Right cardiac atrium (tissue), 5 donors: Measurements from ENCODE around the gene TAF6. TPM values are rescaled to one million over a fixed set of nuclear protein-coding genes. Genes with fewer than 3 reads are reported as not detected.

Experiments used
- ATAC-seq, 2 donors: fragments of 200-7000 bp; cut with Tn5 transposase; one replicate each; pipeline versions ENCODE4 v1.8.0 to v1.9.1; 2020; ENCODE audit warnings: moderate library complexity in 2 of 2, mild to moderate bottlenecking in 1 of 2
- DNase-seq, 3 donors: peaks; one replicate each; pipeline ENCODE4 v3.0.0-alpha.2; 2020
- H3K27ac ChIP-seq: one replicate; pipeline ENCODE4 v1.5.1; 2013; ENCODE audit warnings: mild to moderate bottlenecking, low read length, control low read depth, moderate library complexity
- H3K27me3 ChIP-seq: one replicate; pipeline ENCODE4 v1.6.1; 2013; ENCODE audit not compliant: control insufficient read depth, insufficient read depth
- H3K4me1 ChIP-seq: one replicate; pipeline ENCODE4 v1.6.1; 2013; ENCODE audit warnings: low read length; ENCODE audit not compliant: control insufficient read depth, insufficient read depth
- H3K4me3 ChIP-seq: one replicate; pipeline ENCODE4 v1.5.1; 2013; ENCODE audit warnings: low read length, control low read depth
- H3K9me3 ChIP-seq: one replicate; pipeline ENCODE4 v1.6.1; 2013; ENCODE audit warnings: low read length; ENCODE audit not compliant: control insufficient read depth
- WGBS: extraction: QIAGEN DNeasy Blood & Tissue Kit; methylation state at CpG from one replicate; pipeline ENCODE4 v1.1.7; 2013; 5-methylcytosine and 5-hydroxymethylcytosine counted together
- intact Hi-C, 4 donors: fragments of 100-400 bp; cut with DNase I; formaldehyde crosslinking; loops; one replicate each; pipeline versions ENCODE4 v1.11.0 to v1.14.0; 2022 to 2023
- microRNA-seq, 2 donors: library from miRNA; unstranded; fragments of <30 nt; microRNA quantifications; one replicate each; pipeline ENCODE4 v1.2.0, GENCODE V29; 2020 to 2021
- polyA plus RNA-seq: library from polyadenylated mRNA; stranded (reverse); fragments of 200-250 nt; gene quantifications from one replicate; pipeline ENCODE4 v1.2.3, GENCODE V29; 2013
- total RNA-seq, 4 donors: library from RNA; stranded (reverse); fragmentation: NEBNext Ultra II Directional; extraction: Animal tissue kit (Norgen Biotek cat#: 25700); gene quantifications; one replicate each; pipeline ENCODE4 v1.2.1, GENCODE V29; 2021
- donor health status: healthy with polysubstance abuse.
- donor health status: DM: no; HTN: yes; CAD: no.
- donor health status: DM: no; HTN: no; CAD: no.
- donor health status: DM: no; HTN: yes; CAD: no; lungs with severe emphysema.
- donor health status: DM: yes; HTN: yes; CAD: no.

The TAF6 gene
- total and polyA plus RNA-seq, 5 donors = 29.7 to 37.7 (median 33.9) TPM

- WGBS = 85% methylated on average over 4 of the region's 4 CpGs
- Histone ChIP-seq H3K27me3 (no peaks in the 10 kb centered on the region), H3K4me1 (no peaks in the 10 kb centered on the region), H3K27ac (no peak overlapping the region), H3K4me3 (no peak overlapping the region), H3K9me3 (no peaks in the 10 kb centered on the region)
- no peak for DNase-seq
- ATAC-seq = no peak
- intact Hi-C loops = no loop called here
These were observed 55.8 kb downstream of the TAF6 start for GRCh38 chr7:100063376-100063775.

GRCh38 chr7:100061518-100062193 lies 57.5 kb downstream of the TAF6 start:
- intact Hi-C loops = no loop called here
- no peaks in the 10 kb centered on the region for H3K27me3 ChIP-seq
- no peak for ATAC-seq
- no peak overlapping the region for H3K4me3 ChIP-seq
- H3K27ac ChIP-seq = no peak overlapping the region
- H3K4me1 ChIP-seq = no peaks in the 10 kb centered on the region
- 81% methylated on average over 11 of the region's 11 CpGs for WGBS
- DNase-seq = no peak
- no peaks in the 10 kb centered on the region for H3K9me3 ChIP-seq

GRCh38 chr7:100059251-100059739 lies 59.9 kb downstream of the TAF6 start:
- Histone ChIP-seq H3K4me1 (no peaks in the 10 kb centered on the region), H3K4me3 (no peak overlapping the region), H3K9me3 (no peaks in the 10 kb centered on the region), H3K27me3 (no peaks in the 10 kb centered on the region), H3K27ac (no peak overlapping the region)
- no peak for DNase-seq
- ATAC-seq = peak in 1 of 2 donors; percentile 28
- intact Hi-C loops = no loop called here
- WGBS = 78% methylated on average over 5 of the region's 5 CpGs

Small RNAs within 50 kb of the gene (microRNA-seq; reads per million reads assigned to microRNA genes)
- gene MIR106B (850 to 1,790 reads per million in 2 donors), gene MIR25 (141 to 368 reads per million in 2 donors), gene MIR4658 (0 to 0.42 reads per million in 2 donors), gene MIR93 (1,404 to 2,236 reads per million in 2 donors)

Other genes with a start within 250 kb of the TAF6 start
- gene OR2AE1, start 242.3 kb downstream of the TAF6 start, total RNA-seq = under 1 TPM in 1 of 4 donors, not detected in 3; 0.43 TPM
- 0.11 TPM for gene OR2AE1, start 242.3 kb downstream of the TAF6 start, polyA plus RNA-seq
- gene TRIM4, start 199.8 kb downstream of the TAF6 start, total RNA-seq = 10 to 100 TPM in 2 of 4 donors, 1 to 10 TPM in 2; 8.8 to 11.2 (median 10.0) TPM
- 7.6 TPM for gene TRIM4, start 199.8 kb downstream of the TAF6 start, polyA plus RNA-seq
- gene GJC3, start 189.7 kb downstream of the TAF6 start, total RNA-seq = under 1 TPM in 2 of 4 donors, not detected in 2; 0.20 to 0.53 TPM
- gene GJC3, start 189.7 kb downstream of the TAF6 start, polyA plus RNA-seq = 0.43 TPM
- 10 to 100 TPM; 10.7 to 28.8 (median 16.1) TPM for gene AZGP1, start 143.3 kb downstream of the TAF6 start, total RNA-seq
- gene AZGP1, start 143.3 kb downstream of the TAF6 start, polyA plus RNA-seq = 17.0 TPM
- 10 to 100 TPM; 39.7 to 52.7 (median 50.4) TPM for gene ZKSCAN1, start 103.8 kb downstream of the TAF6 start, total RNA-seq
- gene ZKSCAN1, start 103.8 kb downstream of the TAF6 start, polyA plus RNA-seq = 9.8 TPM
- gene ZSCAN21, start 69.6 kb downstream of the TAF6 start, total RNA-seq = 1 to 10 TPM; 7.1 to 8.6 (median 7.7) TPM
- gene ZSCAN21, start 69.6 kb downstream of the TAF6 start, polyA plus RNA-seq = 6.2 TPM
- 10 to 100 TPM; 17.8 to 18.2 (median 18.0) TPM for gene ZNF3, start 37.6 kb downstream of the TAF6 start, total RNA-seq
- gene ZNF3, start 37.6 kb downstream of the TAF6 start, polyA plus RNA-seq = 12.1 TPM
- 100 to 1,000 TPM; 112 to 126 (median 117) TPM for gene COPS6, start 30.4 kb downstream of the TAF6 start, total RNA-seq
- 131 TPM for gene COPS6, start 30.4 kb downstream of the TAF6 start, polyA plus RNA-seq
- gene MCM7, start 18.0 kb downstream of the TAF6 start, total RNA-seq = 10 to 100 TPM; 14.2 to 26.9 (median 21.6) TPM
- 16.7 TPM for gene MCM7, start 18.0 kb downstream of the TAF6 start, polyA plus RNA-seq
- gene AP4M1, start 17.7 kb downstream of the TAF6 start, total RNA-seq = 10 to 100 TPM; 10.1 to 15.4 (median 14.0) TPM
- 10.7 TPM for gene AP4M1, start 17.7 kb downstream of the TAF6 start, polyA plus RNA-seq
- gene CNPY4, start 276 bp upstream of the TAF6 start, total RNA-seq = 10 to 100 TPM in 3 of 4 donors, 1 to 10 TPM in 1; 9.1 to 14.7 (median 12.1) TPM
- gene CNPY4, start 276 bp upstream of the TAF6 start, polyA plus RNA-seq = 13.9 TPM
- gene MBLAC1, start 7.6 kb upstream of the TAF6 start, total RNA-seq = 1 to 10 TPM; 3.0 to 4.4 (median 3.5) TPM
- 4.6 TPM for gene MBLAC1, start 7.6 kb upstream of the TAF6 start, polyA plus RNA-seq
- gene LAMTOR4, start 29.6 kb upstream of the TAF6 start, total RNA-seq = 100 to 1,000 TPM in 2 of 4 donors, 10 to 100 TPM in 2; 88.7 to 118 (median 108) TPM
- gene LAMTOR4, start 29.6 kb upstream of the TAF6 start, polyA plus RNA-seq = 193 TPM
- 10 to 100 TPM in 2 of 4 donors, 1 to 10 TPM in 2; 7.2 to 11.5 (median 9.7) TPM for gene TRAPPC14, start 39.4 kb upstream of the TAF6 start, total RNA-seq
- gene TRAPPC14, start 39.4 kb upstream of the TAF6 start, polyA plus RNA-seq = 7.7 TPM
- gene GAL3ST4, start 49.3 kb upstream of the TAF6 start, total RNA-seq = 1 to 10 TPM; 2.0 to 3.5 (median 2.3) TPM
- 1.7 TPM for gene GAL3ST4, start 49.3 kb upstream of the TAF6 start, polyA plus RNA-seq
- under 1 TPM; 0.09 to 0.78 (median 0.29) TPM for gene GPC2, start 58.0 kb upstream of the TAF6 start, total RNA-seq
- gene GPC2, start 58.0 kb upstream of the TAF6 start, polyA plus RNA-seq = 0.38 TPM
- gene STAG3, start 58.6 kb upstream of the TAF6 start, total RNA-seq = 1 to 10 TPM in 1 of 4 donors, under 1 TPM in 2, not detected in 1; 0.64 to 1.1 (median 0.91) TPM
- 0.41 TPM for gene STAG3, start 58.6 kb upstream of the TAF6 start, polyA plus RNA-seq
- gene PVRIG, start 100.6 kb upstream of the TAF6 start, total RNA-seq = not detected
- 0.07 TPM for gene PVRIG, start 100.6 kb upstream of the TAF6 start, polyA plus RNA-seq
- gene SPDYE3, start 188.3 kb upstream of the TAF6 start, total RNA-seq = not detected
- 0.20 TPM for gene SPDYE3, start 188.3 kb upstream of the TAF6 start, polyA plus RNA-seq
- gene PILRB, start 238.8 kb upstream of the TAF6 start, total RNA-seq = 10 to 100 TPM; 13.2 to 15.6 (median 13.7) TPM
- gene PILRB, start 238.8 kb upstream of the TAF6 start, polyA plus RNA-seq = 18.1 TPM